ENCODE measurements around the gene ANKRD33B.
"Not testable (repeated sequence)": the region's sequence is repeated elsewhere in the genome, so short reads cannot be mapped to it uniquely, and the experiment has no call there.

The ANKRD33B gene

GRCh38 chr5:10537624-10538023 is 26.2 kb upstream of the ANKRD33B start:
- FAIRE-seq, result no peak

GRCh38 chr5:10538103-10538788 is 25.6 kb upstream of the ANKRD33B start:
- no peak for FAIRE-seq

GRCh38 chr5:10538789-10539686 is 24.8 kb upstream of the ANKRD33B start:
- no peak for FAIRE-seq

GRCh38 chr5:10539687-10539998 is 24.2 kb upstream of the ANKRD33B start:
- FAIRE-seq, result no peak

- FAIRE-seq, result no peak
These were observed 23.8 kb upstream of the ANKRD33B start for GRCh38 chr5:10540036-10540544.

- FAIRE-seq, result no peak
These were observed 22.8 kb upstream of the ANKRD33B start for GRCh38 chr5:10540951-10541646.

GRCh38 chr5:10542055-10542550 is 21.8 kb upstream of the ANKRD33B start:
- FAIRE-seq, result no peak

- FAIRE-seq, result no peak
These were observed 20.3 kb upstream of the ANKRD33B start for GRCh38 chr5:10543585-10544040.

GRCh38 chr5:10545084-10545483 is 18.8 kb upstream of the ANKRD33B start:
- no peak for FAIRE-seq

GRCh38 chr5:10546186-10546585 is 17.7 kb upstream of the ANKRD33B start:
- FAIRE-seq, result no peak

GRCh38 chr5:10548418-10549122 is 15.3 kb upstream of the ANKRD33B start:
- FAIRE-seq, result no peak

GRCh38 chr5:10549123-10549514 is 14.8 kb upstream of the ANKRD33B start:
- FAIRE-seq, result not testable (repeated sequence)

- no peak for FAIRE-seq
These were observed 13.5 kb upstream of the ANKRD33B start for GRCh38 chr5:10550222-10550995.

- no peak for FAIRE-seq
These were observed 12.1 kb upstream of the ANKRD33B start for GRCh38 chr5:10551782-10552138.

GRCh38 chr5:10552183-10553143 is 11.4 kb upstream of the ANKRD33B start:
- FAIRE-seq, result no peak

GRCh38 chr5:10553476-10553875 is 10.4 kb upstream of the ANKRD33B start:
- no peak for FAIRE-seq

- no peak for FAIRE-seq
These were observed 8.6 kb upstream of the ANKRD33B start for GRCh38 chr5:10555277-10555684.

GRCh38 chr5:10556289-10556807 is 7.5 kb upstream of the ANKRD33B start:
- FAIRE-seq, result no peak

- FAIRE-seq, result no peak
These were observed 6.8 kb upstream of the ANKRD33B start for GRCh38 chr5:10556893-10557746.

Measured in A204.1 (cell line).